WERI-Rb-1 (cell line): Measurements from ENCODE around the gene C1QTNF7.

Experiments used
- DNase-seq: peaks from one replicate; pipeline ENCODE4 v3.0.0-alpha.2; 2020
- H3K27ac ChIP-seq: fragments of 250-450 bp; sonication (Bioruptor Pico); 2 replicates; pipeline ENCODE4 v1.5.1; 2020; ENCODE audit warnings: mild to moderate bottlenecking, moderate library complexity
- H3K27me3 ChIP-seq: fragments of 250-450 bp; sonication (Bioruptor Pico); 2 replicates; pipeline ENCODE4 v1.5.1; 2021; ENCODE audit warnings: mild to moderate bottlenecking, low read depth, moderate library complexity; ENCODE audit not compliant: insufficient read depth, severe bottlenecking
- H3K36me3 ChIP-seq: fragments of 250-450 bp; sonication (Bioruptor Pico); 2 replicates; pipeline ENCODE4 v1.5.1; 2020; ENCODE audit warnings: mild to moderate bottlenecking, moderate library complexity
- H3K4me3 ChIP-seq: 2 replicates; pipeline ENCODE4 v1.5.1; 2011; ENCODE audit warnings: low read depth, mild to moderate bottlenecking, control low read depth, low read length
- H3K9me3 ChIP-seq: fragments of 250-450 bp; sonication (Bioruptor Pico); 2 replicates; pipeline ENCODE4 v1.5.1; 2021; ENCODE audit warnings: mild to moderate bottlenecking, moderate library complexity; ENCODE audit not compliant: severe bottlenecking
- TF ChIP-seq, protein P1 (sequence below): IDR thresholded peaks from 2 replicates; pipeline ENCODE4 v1.5.1; 2011; ENCODE audit warnings: low read depth, mild to moderate bottlenecking, control low read depth, inconsistent platforms, low read length

The C1QTNF7 gene

DNA sequence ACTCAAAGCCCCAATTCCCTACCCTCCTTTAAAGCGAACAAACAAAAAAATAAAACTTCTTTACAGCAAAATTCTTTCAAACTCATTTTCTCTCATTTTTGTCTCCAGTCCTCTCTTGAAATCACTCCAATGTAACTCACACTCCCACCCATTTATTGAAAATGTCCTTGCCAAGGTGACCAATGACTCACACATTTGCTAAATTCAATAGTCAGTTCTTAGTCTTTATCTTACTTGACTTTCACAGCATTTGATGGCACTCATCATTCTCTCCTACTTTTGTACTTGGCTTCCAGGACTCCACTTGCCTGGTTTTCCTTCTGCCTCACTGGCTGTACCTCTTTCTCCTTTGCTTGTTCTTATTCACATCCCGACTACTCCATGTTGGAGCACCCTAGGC is 61.7 kb downstream of the C1QTNF7 start:
- Histone ChIP-seq H3K4me3 (no peak overlapping the region), H3K9me3 (peaks cover 6% of the 10 kb centered on the region), H3K27ac (no peak overlapping the region), H3K27me3 (no peaks in the 10 kb centered on the region), H3K36me3 (no peaks in the 10 kb centered on the region; the same call in none of the 2 replicates)
- TF ChIP-seq, protein P1, sequence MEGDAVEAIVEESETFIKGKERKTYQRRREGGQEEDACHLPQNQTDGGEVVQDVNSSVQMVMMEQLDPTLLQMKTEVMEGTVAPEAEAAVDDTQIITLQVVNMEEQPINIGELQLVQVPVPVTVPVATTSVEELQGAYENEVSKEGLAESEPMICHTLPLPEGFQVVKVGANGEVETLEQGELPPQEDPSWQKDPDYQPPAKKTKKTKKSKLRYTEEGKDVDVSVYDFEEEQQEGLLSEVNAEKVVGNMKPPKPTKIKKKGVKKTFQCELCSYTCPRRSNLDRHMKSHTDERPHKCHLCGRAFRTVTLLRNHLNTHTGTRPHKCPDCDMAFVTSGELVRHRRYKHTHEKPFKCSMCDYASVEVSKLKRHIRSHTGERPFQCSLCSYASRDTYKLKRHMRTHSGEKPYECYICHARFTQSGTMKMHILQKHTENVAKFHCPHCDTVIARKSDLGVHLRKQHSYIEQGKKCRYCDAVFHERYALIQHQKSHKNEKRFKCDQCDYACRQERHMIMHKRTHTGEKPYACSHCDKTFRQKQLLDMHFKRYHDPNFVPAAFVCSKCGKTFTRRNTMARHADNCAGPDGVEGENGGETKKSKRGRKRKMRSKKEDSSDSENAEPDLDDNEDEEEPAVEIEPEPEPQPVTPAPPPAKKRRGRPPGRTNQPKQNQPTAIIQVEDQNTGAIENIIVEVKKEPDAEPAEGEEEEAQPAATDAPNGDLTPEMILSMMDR = no peak
- no peak for DNase-seq

DNA sequence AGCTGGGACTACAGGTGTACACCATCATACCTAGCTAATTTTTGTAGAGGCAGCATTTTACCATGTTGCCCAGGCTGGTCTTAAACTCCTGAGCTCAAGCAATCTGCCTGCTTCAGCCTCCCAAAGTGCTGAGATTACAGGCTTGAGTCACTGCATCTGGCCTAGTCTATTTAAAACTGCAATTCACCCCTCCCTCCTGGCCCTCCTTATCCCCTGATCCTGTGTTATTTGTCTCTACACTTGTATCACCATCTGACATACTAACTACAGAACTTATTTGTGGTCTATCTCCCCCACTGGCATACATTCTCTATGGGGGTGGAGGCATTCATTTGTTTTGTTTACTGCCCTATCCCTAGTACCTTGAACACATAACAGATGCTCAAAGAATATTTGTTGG is 65.6 kb downstream of the C1QTNF7 start:
- H3K36me3 ChIP-seq = no peaks in the 10 kb centered on the region; the same call in none of the 2 replicates
- peak overlapping the region; percentile 49 for H3K27ac ChIP-seq
- H3K4me3 ChIP-seq = no peak overlapping the region
- no peaks in the 10 kb centered on the region for H3K27me3 ChIP-seq
- H3K9me3 ChIP-seq = peaks cover 7% of the 10 kb centered on the region
- peak; percentile 65 for DNase-seq
- TF ChIP-seq, protein P1 = no peak

DNA sequence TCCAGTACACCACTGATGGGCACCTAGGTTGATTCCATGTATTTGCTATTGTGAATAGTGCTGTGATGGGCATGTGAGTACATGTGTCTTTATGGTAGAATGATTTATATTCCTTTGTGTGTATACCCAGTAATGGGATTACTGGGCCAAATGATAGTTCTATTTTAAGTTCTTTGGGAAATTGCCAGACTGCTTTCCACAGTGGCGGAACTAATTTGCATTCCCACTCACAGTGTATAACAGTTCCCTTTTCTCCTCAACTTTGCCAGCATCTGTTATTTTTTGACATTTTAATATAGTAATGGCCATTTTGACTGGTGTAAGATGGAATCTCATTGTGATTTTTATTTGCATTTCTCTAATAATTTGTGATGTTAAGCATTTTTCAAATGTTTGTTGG is 67.8 kb downstream of the C1QTNF7 start:
- Histone ChIP-seq H3K4me3 (no peak overlapping the region), H3K9me3 (peaks cover 7% of the 10 kb centered on the region), H3K27me3 (no peaks in the 10 kb centered on the region), H3K36me3 (no peaks in the 10 kb centered on the region; the same call in 1 of the 2 replicates), H3K27ac (no peak overlapping the region)
- TF ChIP-seq, protein P1 = no peak
- no peak for DNase-seq
